HepG2 (cell line): Measurements from ENCODE around the gene ACSF3. TPM values are rescaled to one million over a fixed set of nuclear protein-coding genes. Genes with fewer than 3 reads are reported as not detected.

Source experiments
- ATAC-seq: fragments of 200-7000 bp; cut with Tn5 transposase; 3 replicates; pipeline ENCODE4 v1.9.1; 2020; ENCODE audit warnings: mild to moderate bottlenecking, moderate library complexity
- BruUV-seq: library from RNA; stranded (reverse); fragments of 400-500 nt; replicated peaks from 2 replicates; lab custom pipeline; 2021; lab: Mats Ljungman, UMichigan
- CTCF ChIA-PET: fragments of 300-600 bp; formaldehyde crosslinking; extraction: SDS; loops from one replicate; lab custom pipeline; 2021; ENCODE audit warnings: low total read pairs, inconsistent platforms, low intra/inter-chr PET ratio; lab: Yijun Ruan, JAX
- POLR2A ChIA-PET: fragments of 350-600 bp; sonication (Branson Sonifier 250); formaldehyde crosslinking; loops from one replicate; lab custom pipeline; 2020; ENCODE audit warnings: antibody characterized with exemption, inconsistent platforms; lab: Yijun Ruan, JAX
- DNase-seq: peaks from one replicate; pipeline ENCODE4 v3.0.0-alpha.2; 2015; ENCODE audit warnings: low spot score
- FAIRE-seq: peaks from 3 replicates; lab custom pipeline; 2011; peaks lifted over from hg19 to GRCh38; lab: Jason Lieb, UNC
- H2AFZ ChIP-seq: one replicate; pipeline ENCODE4 v1.6.1; 2011; ENCODE audit warnings: low read length, inconsistent platforms
- H3K27ac ChIP-seq: fragments of 300-600 bp; 3 replicates; pipeline ENCODE4 v1.8.0; 2011; ENCODE audit warnings: mixed run types, mild to moderate bottlenecking, mixed read lengths, low read length, inconsistent platforms; ENCODE audit not compliant: insufficient read depth; ENCODE audit errors: extremely low read length
- H3K27me3 ChIP-seq, 2 experiments: fragments of 200-600 bp in 1 of 2; 2 replicates in 1 of 2; 3 replicates in 1 of 2; pipeline versions ENCODE4 v1.6.0 to v1.8.0; 2011; ENCODE audit warnings: low read length in 2 of 2, mild to moderate bottlenecking in 2 of 2, moderate library complexity in 2 of 2, inconsistent platforms in 1 of 2; ENCODE audit not compliant: insufficient read depth in 2 of 2, control insufficient read depth in 1 of 2
- H3K36me3 ChIP-seq, 2 experiments: fragments of 200-600 bp in 1 of 2; replicated peaks in 1 of 2; 2 replicates in 1 of 2; 3 replicates in 1 of 2; pipeline versions ENCODE4 v1.5.1 to v1.8.0; 2011; ENCODE audit warnings: low read length in 2 of 2, inconsistent platforms in 1 of 2; ENCODE audit not compliant: insufficient read depth in 2 of 2, control insufficient read depth in 1 of 2
- H3K4me1 ChIP-seq: 2 replicates; pipeline ENCODE4 v1.5.1; 2012; ENCODE audit warnings: low read length, inconsistent platforms; ENCODE audit not compliant: insufficient read depth
- H3K4me2 ChIP-seq: 2 replicates; pipeline ENCODE4 v1.6.0; 2011; ENCODE audit warnings: low read depth, low read length, inconsistent platforms
- H3K4me3 ChIP-seq, 3 experiments: fragments of 200-600 bp in 1 of 3; sonication (generic), shearing (Covaris generic) in 1 of 3; replicated peaks in 1 of 3; 2 replicates each; pipeline ENCODE4 v1.5.1; 2011 to 2016; ENCODE audit warnings: low read length in 3 of 3, inconsistent platforms in 2 of 3, low read depth in 2 of 3, mild to moderate bottlenecking in 2 of 3, control low read depth in 1 of 3, mixed read lengths in 1 of 3; ENCODE audit not compliant: insufficient read depth in 1 of 3
- H3K79me2 ChIP-seq: one replicate; pipeline ENCODE4 v1.6.1; 2011; ENCODE audit warnings: low read length, inconsistent platforms; ENCODE audit not compliant: insufficient read depth
- H3K9ac ChIP-seq: 2 replicates; pipeline ENCODE4 v1.6.0; 2011; ENCODE audit warnings: mild to moderate bottlenecking, low read depth, low read length, inconsistent platforms; ENCODE audit not compliant: insufficient read depth
- H3K9me3 ChIP-seq: 2 replicates; pipeline ENCODE4 v1.5.1; 2012; ENCODE audit warnings: mild to moderate bottlenecking, low read length
- H4K20me1 ChIP-seq: 2 replicates; pipeline ENCODE4 v1.6.0; 2011; ENCODE audit warnings: inconsistent platforms, mild to moderate bottlenecking, low read length, moderate library complexity; ENCODE audit not compliant: insufficient read depth
- CSRNP1 ChIP-seq: sonication (generic); formaldehyde crosslinking; IDR thresholded peaks from 2 replicates; pipeline ENCODE4 v1.8.1; 2023; ENCODE audit warnings: mild to moderate bottlenecking, missing genetic modification reagents
- HDAC1 ChIP-seq: sonication (generic); formaldehyde crosslinking; IDR thresholded peaks from 2 replicates; pipeline ENCODE4 v1.5.1; 2020; ENCODE audit warnings: mild to moderate bottlenecking, missing genetic modification reagents
- HMGA1 ChIP-seq: sonication (generic); formaldehyde crosslinking; conservative IDR thresholded peaks from 2 replicates; pipeline ENCODE4 v1.4.0; 2020; ENCODE audit warnings: missing genetic modification reagents
- KDM5B ChIP-seq: sonication (generic); formaldehyde crosslinking; IDR thresholded peaks from 2 replicates; pipeline ENCODE4 v1.4.0; 2020; ENCODE audit warnings: missing genetic modification reagents, mild to moderate bottlenecking, borderline replicate concordance
- PATZ1 ChIP-seq: sonication (generic); formaldehyde crosslinking; IDR thresholded peaks from 2 replicates; pipeline ENCODE4 v1.4.0; 2020; ENCODE audit warnings: missing genetic modification reagents
- USF2 ChIP-seq, 2 experiments: sonication (generic) in 1 of 2; formaldehyde crosslinking in 1 of 2; IDR thresholded peaks; 2 replicates each; pipeline versions ENCODE4 v1.5.1 to v1.6.1; 2011 to 2020; ENCODE audit warnings: borderline replicate concordance in 1 of 2, low read depth in 1 of 2, low read length in 1 of 2, mild to moderate bottlenecking in 1 of 2, missing genetic modification reagents in 1 of 2, moderate library complexity in 1 of 2
- ZBTB7B ChIP-seq: sonication (generic); formaldehyde crosslinking; IDR thresholded peaks from 2 replicates; pipeline ENCODE4 v1.4.0; 2020; ENCODE audit warnings: missing genetic modification reagents
- ZNF263 ChIP-seq: sonication (generic); formaldehyde crosslinking; IDR thresholded peaks from 2 replicates; pipeline ENCODE4 v1.4.0; 2020; ENCODE audit warnings: missing genetic modification reagents
- ZNF280D ChIP-seq: sonication (generic); formaldehyde crosslinking; IDR thresholded peaks from 2 replicates; pipeline ENCODE4 v1.5.1; 2020; ENCODE audit warnings: mild to moderate bottlenecking, missing genetic modification reagents
- WGBS: methylation state at CpG from one replicate; pipeline ENCODE4 v1.1.6; 2017; ENCODE audit warnings: low lambda C conversion rate; 5-methylcytosine and 5-hydroxymethylcytosine counted together
- in situ Hi-C: cut with HindIII; loops from 2 replicates; pipeline ENCODE4 v1.10.0; 2017; ENCODE audit warnings: low pct_unique_long_range_greater_than_20kb; ENCODE audit not compliant: extremely low pct_ligation_motif_present
- intact Hi-C: fragments of 100-400 bp; cut with micrococcal nuclease; formaldehyde crosslinking; loops from one replicate; pipeline ENCODE4 v1.10.0; 2022; ENCODE audit not compliant: unreplicated experiment
- polyA plus RNA-seq, 8 experiments: library from polyadenylated mRNA; depleted of rRNA in 3 of 8; stranded (reverse) in 7 of 8; unstranded in 1 of 8; fragments of >200 nt; fragmentation: Illumina TruSeq in 4 of 8; extraction: Trizol in 4 of 8; gene quantifications; 2 replicates each; pipeline versions ENCODE4 v1.2.1 to v1.2.3, GENCODE V29; 2011 to 2016; ENCODE audit warnings: low read depth in 4 of 8, missing spikeins in 1 of 8, mixed read lengths in 1 of 8; ENCODE audit not compliant: insufficient read depth in 1 of 8
- total RNA-seq, 5 experiments: library from RNA; depleted of rRNA; stranded (reverse); fragments of >200 nt; fragmentation: Illumina TruSeq; extraction: Trizol; gene quantifications; 2 replicates each; pipeline ENCODE4 v1.2.3, GENCODE V29; 2016; ENCODE audit warnings: low read depth in 1 of 5

ACSF3 gene
- total and polyA plus RNA-seq, 2 of the 13 experiments (the other 11 are each of a cell fraction or from before 2014, with no cell fraction given), result 14.9 to 30.6 TPM

- peak; percentile 54; the same call in 1 of the 2 replicates for TF ChIP-seq ZNF280D (CRISPR knock-in tag)
- TF ChIP-seq, all 625 proteins: peak for 69
Observed at GRCh38 chr16:89187032-89187769, 93.5 kb downstream of the ACSF3 start (continued).

- CTCF ChIA-PET, result interaction anchor here (1.3 kb wide), 1 partner anchor 29 kb away, joined by 5 read pairs; no protein-coding TSS in a partner anchor
- no TSS peak for BruUV-seq
- TF ChIP-seq HDAC1 (CRISPR knock-in tag), result no peak
- peak; percentile 57 for TF ChIP-seq PATZ1 (CRISPR knock-in tag)
- peak; percentile 56 for TF ChIP-seq USF2 (IDR thresholded peaks at IDR 0.05; ENCODE audit: low read depth, low read length)
- no peak for TF ChIP-seq USF2 (CRISPR knock-in tag; IDR thresholded peaks at IDR 0.05; ENCODE audit: borderline replicate concordance)
- no peak for TF ChIP-seq HMGA1 (CRISPR knock-in tag)
- 0 out of 2 replicates have a peak, but pooled peaks have one; percentile 4 for TF ChIP-seq ZBTB7B
- peak; percentile 89 for TF ChIP-seq ZNF263 (CRISPR knock-in tag)
- 0 out of 2 replicates have a peak, but pooled peaks have one; percentile 43 for TF ChIP-seq CSRNP1
- TF ChIP-seq KDM5B (CRISPR knock-in tag), result peak; percentile 37; the same call in 1 of the 2 replicates
Observed at GRCh38 chr16:89187770-89188392, 94.2 kb downstream of the ACSF3 start.

More at GRCh38 chr16:89187770-89188392, 94.2 kb downstream of the ACSF3 start:
- H3K4me3 ChIP-seq, result no peak overlapping the region
- peaks cover 44% of the 10 kb centered on the region for H4K20me1 ChIP-seq
- DNase-seq (no peak), ATAC-seq (peak; percentile 0; the same call in 2 of the 3 replicates), FAIRE-seq (no peak)
- peaks cover 6% of the 10 kb centered on the region for H3K79me2 ChIP-seq
- in situ Hi-C loops, result no loop called here
- H3K9ac ChIP-seq, result no peak overlapping the region
- H2AFZ ChIP-seq, result no peak overlapping the region
- H3K27me3 ChIP-seq, result peaks cover 0 to 26% of the 10 kb centered on the region in 2 experiments; a peak in 4 of 5 replicates
- no peaks in the 10 kb centered on the region for H3K9me3 ChIP-seq
- POLR2A ChIA-PET, result interaction anchor here (0.7 to 1.5 kb wide), 5 partner anchors 10 to 331 kb away, joined by 3 to 5 read pairs (median 3); partner anchors contain the start of genes GALNS, SLC22A31, TRAPPC2L and ZNF778
- WGBS, result 39% methylated on average over 12 of the region's 19 CpGs
- peak overlapping the region; percentile 11 for H3K27ac ChIP-seq
- peaks cover 51% of the 10 kb centered on the region for H3K4me1 ChIP-seq
- intact Hi-C loops, result loop anchor here (1.0 kb wide), 1 partner anchor 15 kb away; no protein-coding TSS in a partner anchor
- no peak overlapping the region for H3K4me2 ChIP-seq
- no peaks in the 10 kb centered on the region for H3K36me3 ChIP-seq
